GM21737 (cell line): Measurements from ENCODE around the gene SMCO2.

ENCODE experiments used
- ATAC-seq: cut with Tn5 transposase; IDR thresholded peaks from one replicate; pipeline ENCODE4 v1.9.1; 2021; ENCODE audit warnings: mild to moderate bottlenecking, moderate library complexity; ENCODE audit not compliant: unreplicated experiment

SMCO2 gene

DNA sequence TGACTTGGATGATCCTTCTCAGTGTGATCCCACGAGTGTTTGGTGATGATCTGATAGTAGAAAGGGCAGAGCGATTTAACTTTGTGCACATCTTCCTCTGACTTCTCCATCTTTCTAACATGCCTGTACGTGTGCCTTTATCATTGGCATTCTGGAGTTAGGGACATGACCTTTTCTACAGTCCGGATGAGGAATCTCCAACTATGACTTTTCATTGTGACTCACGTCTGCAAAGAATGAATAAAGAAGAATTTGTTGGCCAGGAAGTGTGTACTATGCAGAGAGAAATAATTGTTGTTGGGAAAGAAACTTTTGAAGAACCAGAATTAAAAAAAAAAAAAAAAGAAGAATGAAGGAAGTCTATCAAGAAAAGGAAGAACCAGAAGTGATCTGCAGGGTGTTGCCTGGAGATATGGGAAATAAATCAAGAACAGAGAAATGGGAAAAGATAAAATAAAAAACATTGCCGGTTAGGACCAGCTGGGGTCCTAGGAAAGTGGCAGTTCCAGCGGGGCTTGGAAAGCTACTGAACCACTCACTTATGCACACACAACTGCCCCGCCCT lies 102.8 kb downstream of the SMCO2 start:
- no peak for ATAC-seq

DNA sequence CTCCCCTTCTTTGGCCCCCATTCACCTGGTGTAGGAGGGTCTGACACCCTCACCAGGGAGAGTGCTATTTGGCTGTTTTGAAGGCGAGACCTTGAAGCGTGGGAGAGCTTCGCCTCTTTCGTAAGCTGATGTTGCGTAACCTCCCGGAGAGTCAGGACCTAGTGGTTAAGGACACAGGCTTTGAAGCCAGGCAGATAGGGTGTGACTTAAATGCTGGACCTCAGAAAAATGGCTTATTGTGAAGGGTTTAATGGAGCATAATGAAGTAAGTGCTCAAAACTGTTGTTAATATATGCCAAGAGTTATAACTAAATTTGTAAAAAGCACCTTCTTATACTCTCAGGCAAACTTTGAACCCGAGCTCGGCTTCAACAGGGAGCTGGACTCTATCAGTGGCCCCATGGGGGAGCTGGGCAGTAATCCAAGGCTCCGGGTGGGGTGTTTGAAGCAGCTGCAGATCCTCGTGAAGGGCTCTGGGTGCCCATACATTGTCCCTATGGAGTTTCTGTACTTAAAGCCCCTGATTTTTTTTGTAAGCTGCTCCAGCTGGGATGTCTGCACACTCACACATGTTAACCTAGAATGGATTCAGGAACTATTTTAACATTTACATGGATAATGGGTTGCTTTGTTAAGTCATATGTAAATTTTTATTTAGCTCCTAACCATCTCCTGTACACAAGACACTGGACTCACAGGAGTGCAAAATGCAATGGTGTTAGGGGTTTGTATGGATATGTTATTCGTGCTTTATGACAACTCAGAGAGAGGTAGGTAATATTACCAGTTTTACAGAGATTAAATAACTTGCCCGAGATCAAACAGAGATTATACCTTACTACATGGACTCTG lies 103.5 kb downstream of the SMCO2 start:
- no peak for ATAC-seq

DNA sequence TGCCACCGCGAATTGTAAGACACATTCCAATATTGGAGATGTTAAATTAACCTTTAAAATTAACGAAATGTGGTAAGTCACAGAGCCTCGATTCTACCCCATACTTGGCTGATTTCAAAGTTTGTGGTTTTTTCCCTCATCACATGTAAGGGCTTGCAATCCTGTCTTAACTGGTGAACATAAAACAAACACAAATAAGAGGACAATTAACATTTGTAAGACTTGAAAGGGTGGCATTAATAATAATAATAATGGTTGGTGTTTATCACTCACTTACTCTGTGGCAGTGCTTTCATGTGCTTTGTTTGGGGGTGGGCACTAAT lies 104.1 kb downstream of the SMCO2 start:
- no peak for ATAC-seq

DNA sequence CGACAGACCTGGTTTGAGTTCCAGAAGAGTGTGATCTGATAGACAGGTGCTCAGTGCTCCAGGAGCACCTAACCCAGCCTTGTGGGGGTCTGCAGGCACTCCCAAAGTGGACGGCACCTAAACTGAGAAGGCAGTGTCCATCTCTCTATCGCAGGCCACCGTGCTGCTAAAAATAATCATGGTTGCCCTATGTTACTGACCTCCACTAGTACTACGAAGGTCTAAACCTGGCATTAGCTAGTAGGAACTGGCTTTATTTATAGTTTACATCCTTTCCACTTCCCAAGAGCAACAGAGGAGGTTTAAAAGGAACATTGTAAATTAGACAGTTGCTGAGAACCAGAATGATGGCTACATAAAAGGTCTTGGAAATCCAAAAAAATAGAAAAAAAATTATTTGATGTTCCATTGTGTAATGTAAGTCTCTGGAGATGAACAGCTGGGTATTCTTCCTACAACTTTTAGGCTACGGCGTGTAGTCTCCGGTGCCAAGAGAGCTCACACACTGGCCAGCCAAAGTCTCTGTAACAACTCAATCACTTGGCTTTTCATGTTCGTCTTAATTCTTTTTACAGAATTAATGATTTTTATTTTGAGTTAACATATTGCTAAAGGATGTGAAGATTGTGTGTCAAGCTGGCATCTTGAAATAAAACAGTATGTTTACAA lies 104.8 kb downstream of the SMCO2 start:
- no peak for ATAC-seq
